HG03108 (cell line): ENCODE results near the gene USP10.
A peak's percentile ranks its signal among the peaks of the same experiment; 100 is the strongest.

Experiments used
- ATAC-seq: cut with Tn5 transposase; IDR thresholded peaks from one replicate; pipeline ENCODE4 v1.9.1; 2021; ENCODE audit warnings: moderate library complexity; ENCODE audit not compliant: unreplicated experiment

USP10 gene

GRCh38 chr16:84699712-84700445 lies at the start of gene USP10:
TSS of gene USP10 (plus strand) at chr16:84700000. CDS start at chr16:84700091, 91 bp downstream.
- peak; percentile 74 for ATAC-seq

GRCh38 chr16:84650062-84650991 lies 49.5 kb upstream of the USP10 start:
- no peak for ATAC-seq

- ATAC-seq, result no peak
These were observed 47.2 kb upstream of the USP10 start for GRCh38 chr16:84652566-84652965.

- ATAC-seq, result no peak
These were observed 45.6 kb upstream of the USP10 start for GRCh38 chr16:84654238-84654637.

- no peak for ATAC-seq
These were observed 44.8 kb upstream of the USP10 start for GRCh38 chr16:84654998-84655397.

- no peak for ATAC-seq
These were observed 43.2 kb upstream of the USP10 start for GRCh38 chr16:84656649-84657048.

- no peak for ATAC-seq
These were observed 42.5 kb upstream of the USP10 start for GRCh38 chr16:84657229-84657837.

GRCh38 chr16:84658690-84659089 lies 41.1 kb upstream of the USP10 start:
- no peak for ATAC-seq

GRCh38 chr16:84659656-84660300 lies 40.0 kb upstream of the USP10 start:
- ATAC-seq, result no peak

GRCh38 chr16:84660973-84661372 lies 38.8 kb upstream of the USP10 start:
- no peak for ATAC-seq

GRCh38 chr16:84661418-84662060 lies 38.3 kb upstream of the USP10 start:
- no peak for ATAC-seq

- ATAC-seq, result no peak
These were observed 37.3 kb upstream of the USP10 start for GRCh38 chr16:84662471-84662870.

GRCh38 chr16:84663433-84664101 lies 36.2 kb upstream of the USP10 start:
- peak; percentile 84 for ATAC-seq

- ATAC-seq, result no peak
These were observed 34.4 kb upstream of the USP10 start for GRCh38 chr16:84665359-84665758.

GRCh38 chr16:84665843-84666242 lies 34.0 kb upstream of the USP10 start:
- ATAC-seq, result no peak

- no peak for ATAC-seq
These were observed 32.0 kb upstream of the USP10 start for GRCh38 chr16:84667600-84668309.

GRCh38 chr16:84670063-84670462 lies 29.7 kb upstream of the USP10 start:
- no peak for ATAC-seq

- ATAC-seq, result no peak
These were observed 27.3 kb upstream of the USP10 start for GRCh38 chr16:84672276-84673202.
